Hindlimb muscle (tissue), 1 donor: ENCODE data around the gene TTC33. TPM values are rescaled to one million over a fixed set of nuclear protein-coding genes. Genes with fewer than 3 reads are reported as not detected.

Experiments
- DNase-seq: peaks from one replicate; pipeline ENCODE4 v3.0.0-alpha.2; 2013
- polyA plus RNA-seq: library from polyadenylated mRNA; unstranded; fragments of 120-200 nt; gene quantifications from one replicate; pipeline ENCODE4 v1.2.1, GENCODE V29; 2013; ENCODE audit not compliant: insufficient read length

The TTC33 gene
- polyA plus RNA-seq, 1 donor: 18.8 TPM

GRCh38 chr5:40477856-40478546, 277.8 kb downstream of the TTC33 start:
- no peak for DNase-seq

DNA sequence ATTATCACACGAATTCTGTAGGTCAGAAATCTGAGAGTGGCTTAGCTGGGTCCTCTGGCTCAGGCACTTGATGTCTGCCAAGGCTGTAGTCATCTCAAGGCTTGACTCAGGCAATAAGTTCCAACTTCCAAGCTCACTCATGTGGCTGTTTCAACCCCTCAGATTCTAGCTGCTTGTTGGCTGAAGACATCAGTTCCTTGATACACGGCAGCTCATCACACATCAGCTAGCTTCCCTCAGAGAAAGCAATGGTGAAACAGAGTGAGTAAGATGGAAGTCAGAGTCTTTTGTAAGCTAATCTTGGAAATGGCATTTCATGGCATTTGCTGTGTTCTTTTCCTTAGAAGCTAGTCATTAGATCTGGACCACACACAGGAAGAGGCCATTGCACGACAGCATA, 280.2 kb downstream of the TTC33 start:
- no peak for DNase-seq

- no peak for DNase-seq
These were observed 281.5 kb downstream of the TTC33 start for GRCh38 chr5:40474250-40474649.

- no peak for DNase-seq
These were observed 290.3 kb downstream of the TTC33 start for GRCh38 chr5:40465416-40465815.

DNA sequence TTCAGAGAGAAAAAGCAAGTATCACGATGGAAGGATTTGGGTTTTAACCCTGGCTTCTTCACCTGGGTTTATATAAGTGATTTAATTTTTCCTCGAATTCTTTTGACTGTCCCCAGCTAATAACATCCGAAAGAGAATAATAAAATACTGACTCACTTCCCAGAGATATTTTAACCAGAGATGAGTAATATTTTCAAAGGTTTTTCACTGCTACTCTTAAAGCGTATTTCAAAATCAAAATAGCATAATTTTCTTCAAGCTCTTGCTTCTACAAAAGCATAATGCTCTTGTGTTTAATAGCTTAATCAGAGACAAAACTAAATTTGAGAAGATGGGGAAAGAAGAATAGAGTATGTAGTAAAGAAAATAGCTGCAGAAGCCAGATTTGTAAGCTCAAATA, 291.2 kb downstream of the TTC33 start:
- no peak for DNase-seq

Other genes starting within 250 kb of the TTC33 start
- 5.3 TPM for gene PTGER4, start 76.0 kb downstream of the TTC33 start, polyA plus RNA-seq
- gene PRKAA1, start 42.4 kb upstream of the TTC33 start, polyA plus RNA-seq: 28.6 TPM
- gene RPL37, start 79.3 kb upstream of the TTC33 start, polyA plus RNA-seq: 2,598 TPM
- 1.8 TPM for gene CARD6, start 85.4 kb upstream of the TTC33 start, polyA plus RNA-seq
- gene C7, start 153.5 kb upstream of the TTC33 start, polyA plus RNA-seq: 4.0 TPM